Parathyroid adenoma (tissue), 2 donors: ENCODE results near the gene ARHGAP26.
A peak's percentile ranks its signal among the peaks of the same experiment; 100 is the strongest.

Source experiments
- H2AFZ ChIP-seq: fragments of 300-600 bp; sonication (generic); one replicate; pipeline ENCODE4 v1.7.0; 2017; ENCODE audit warnings: antibody characterized with exemption, mild to moderate bottlenecking
- H3K27ac ChIP-seq: fragments of 300-600 bp; sonication (generic); one replicate; pipeline ENCODE4 v1.7.0; 2017
- H3K27me3 ChIP-seq: fragments of 300-600 bp; sonication (generic); one replicate; pipeline ENCODE4 v1.7.0; 2017; ENCODE audit warnings: low read length; ENCODE audit not compliant: control insufficient read depth, insufficient read depth
- H3K36me3 ChIP-seq: fragments of 300-600 bp; sonication (generic); one replicate; pipeline ENCODE4 v1.7.0; 2017; ENCODE audit warnings: low read length; ENCODE audit not compliant: control insufficient read depth, insufficient read depth
- H3K4me1 ChIP-seq: fragments of 300-600 bp; sonication (generic); one replicate; pipeline ENCODE4 v1.7.0; 2017; ENCODE audit warnings: control low read depth
- H3K4me2 ChIP-seq: fragments of 300-600 bp; sonication (generic); one replicate; pipeline ENCODE4 v1.7.0; 2017; ENCODE audit warnings: low read length
- H3K4me3 ChIP-seq: fragments of 300-600 bp; sonication (generic); one replicate; pipeline ENCODE4 v1.7.0; 2017; ENCODE audit warnings: low read depth, low read length
- H3K79me2 ChIP-seq: fragments of 300-600 bp; sonication (generic); one replicate; pipeline ENCODE4 v1.7.0; 2017; ENCODE audit warnings: control low read depth
- H3K9ac ChIP-seq: fragments of 300-600 bp; sonication (generic); one replicate; pipeline ENCODE4 v1.7.0; 2017; ENCODE audit warnings: mild to moderate bottlenecking
- H3K9me3 ChIP-seq: fragments of 300-600 bp; sonication (generic); one replicate; pipeline ENCODE4 v1.7.0; 2017; ENCODE audit warnings: low read length; ENCODE audit not compliant: control insufficient read depth
- TF ChIP-seq, protein P1 (sequence below): fragments of 300-600 bp; sonication (generic); IDR thresholded peaks from one replicate; pipeline ENCODE4 v1.7.0; 2017; ENCODE audit warnings: antibody characterized with exemption, mild to moderate bottlenecking
- donor health status: primary hyperparathyroidism.

The ARHGAP26 gene

DNA sequence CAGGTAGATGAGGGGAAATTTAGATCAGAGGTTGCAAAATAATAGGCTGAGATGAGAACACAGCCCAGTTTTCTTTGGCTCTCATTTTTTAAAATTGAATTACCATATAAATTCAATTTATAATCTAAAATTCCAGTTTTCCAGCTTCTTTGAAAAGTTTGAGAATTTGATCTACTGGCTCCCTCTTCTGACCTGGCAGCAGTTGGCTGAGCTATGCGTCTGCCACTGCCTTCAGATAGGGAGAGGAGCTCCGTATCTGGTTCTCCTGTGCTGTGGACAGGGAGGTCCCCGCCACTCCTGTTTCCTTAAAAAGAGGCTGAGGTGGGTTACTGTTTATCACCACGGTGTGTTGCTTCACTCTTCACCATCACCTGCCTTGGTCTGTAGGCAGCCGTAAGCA lies 103.7 kb downstream of the ARHGAP26 start:
- H3K4me3 ChIP-seq, result no peak overlapping the region
- no peak overlapping the region for H2AFZ ChIP-seq
- H3K9ac ChIP-seq, result no peak overlapping the region
- H3K27ac ChIP-seq, result peak overlapping the region; percentile 1
- H3K36me3 ChIP-seq, result no peaks in the 10 kb centered on the region
- H3K79me2 ChIP-seq, result no peaks in the 10 kb centered on the region
- TF ChIP-seq, protein P1, sequence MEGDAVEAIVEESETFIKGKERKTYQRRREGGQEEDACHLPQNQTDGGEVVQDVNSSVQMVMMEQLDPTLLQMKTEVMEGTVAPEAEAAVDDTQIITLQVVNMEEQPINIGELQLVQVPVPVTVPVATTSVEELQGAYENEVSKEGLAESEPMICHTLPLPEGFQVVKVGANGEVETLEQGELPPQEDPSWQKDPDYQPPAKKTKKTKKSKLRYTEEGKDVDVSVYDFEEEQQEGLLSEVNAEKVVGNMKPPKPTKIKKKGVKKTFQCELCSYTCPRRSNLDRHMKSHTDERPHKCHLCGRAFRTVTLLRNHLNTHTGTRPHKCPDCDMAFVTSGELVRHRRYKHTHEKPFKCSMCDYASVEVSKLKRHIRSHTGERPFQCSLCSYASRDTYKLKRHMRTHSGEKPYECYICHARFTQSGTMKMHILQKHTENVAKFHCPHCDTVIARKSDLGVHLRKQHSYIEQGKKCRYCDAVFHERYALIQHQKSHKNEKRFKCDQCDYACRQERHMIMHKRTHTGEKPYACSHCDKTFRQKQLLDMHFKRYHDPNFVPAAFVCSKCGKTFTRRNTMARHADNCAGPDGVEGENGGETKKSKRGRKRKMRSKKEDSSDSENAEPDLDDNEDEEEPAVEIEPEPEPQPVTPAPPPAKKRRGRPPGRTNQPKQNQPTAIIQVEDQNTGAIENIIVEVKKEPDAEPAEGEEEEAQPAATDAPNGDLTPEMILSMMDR, result no peak
- no peaks in the 10 kb centered on the region for H3K9me3 ChIP-seq
- no peak overlapping the region for H3K4me2 ChIP-seq
- no peaks in the 10 kb centered on the region for H3K27me3 ChIP-seq
- H3K4me1 ChIP-seq, result no peaks in the 10 kb centered on the region

DNA sequence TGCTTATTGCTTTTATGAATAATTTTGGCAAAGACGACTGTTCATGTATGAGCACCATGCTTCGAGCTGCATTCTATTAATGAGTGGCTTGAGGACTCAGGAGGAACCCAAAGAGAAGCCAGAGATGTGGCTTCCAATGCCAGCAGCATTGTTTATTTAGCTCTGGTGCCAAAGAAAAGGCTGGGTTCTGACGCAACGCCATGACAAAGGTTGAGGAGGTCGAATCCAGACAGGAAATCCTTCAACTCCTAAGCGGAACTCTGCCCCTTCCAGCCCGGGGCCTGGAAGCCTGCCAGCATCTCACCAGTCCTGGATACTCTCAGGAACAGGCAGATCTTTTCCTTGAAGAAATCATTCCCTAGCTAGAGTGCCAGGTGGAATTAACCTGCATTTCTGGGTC lies 104.4 kb downstream of the ARHGAP26 start:
- no peaks in the 10 kb centered on the region for H3K27me3 ChIP-seq
- no peaks in the 10 kb centered on the region for H3K4me1 ChIP-seq
- TF ChIP-seq, protein P1, result no peak
- H3K79me2 ChIP-seq, result no peaks in the 10 kb centered on the region
- no peak overlapping the region for H3K4me3 ChIP-seq
- no peak overlapping the region for H3K9ac ChIP-seq
- H3K9me3 ChIP-seq, result no peaks in the 10 kb centered on the region
- no peak overlapping the region for H2AFZ ChIP-seq
- no peak overlapping the region for H3K4me2 ChIP-seq
- H3K27ac ChIP-seq, result peak overlapping the region; percentile 48
- H3K36me3 ChIP-seq, result no peaks in the 10 kb centered on the region

DNA sequence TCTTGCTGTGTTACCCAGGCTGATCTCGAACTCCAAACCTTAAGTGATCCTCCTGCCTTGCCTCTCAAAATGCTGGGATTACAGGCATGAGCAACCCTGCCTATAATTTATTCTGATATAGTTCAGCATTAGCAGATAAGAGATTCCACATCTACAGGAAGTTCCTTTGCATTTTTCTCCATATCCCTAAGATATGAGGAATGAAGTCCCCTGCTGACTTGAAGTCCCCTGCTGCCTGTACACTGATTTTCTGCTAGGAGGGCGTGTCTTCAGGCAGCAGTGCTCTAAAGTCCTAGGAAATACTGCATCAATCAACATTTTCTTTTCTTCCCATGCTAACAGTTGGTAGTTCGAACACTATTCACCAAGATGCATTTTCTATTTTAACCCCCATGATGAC lies 105.8 kb downstream of the ARHGAP26 start:
- no peak overlapping the region for H3K27ac ChIP-seq
- TF ChIP-seq, protein P1, result no peak
- no peaks in the 10 kb centered on the region for H3K4me1 ChIP-seq

DNA sequence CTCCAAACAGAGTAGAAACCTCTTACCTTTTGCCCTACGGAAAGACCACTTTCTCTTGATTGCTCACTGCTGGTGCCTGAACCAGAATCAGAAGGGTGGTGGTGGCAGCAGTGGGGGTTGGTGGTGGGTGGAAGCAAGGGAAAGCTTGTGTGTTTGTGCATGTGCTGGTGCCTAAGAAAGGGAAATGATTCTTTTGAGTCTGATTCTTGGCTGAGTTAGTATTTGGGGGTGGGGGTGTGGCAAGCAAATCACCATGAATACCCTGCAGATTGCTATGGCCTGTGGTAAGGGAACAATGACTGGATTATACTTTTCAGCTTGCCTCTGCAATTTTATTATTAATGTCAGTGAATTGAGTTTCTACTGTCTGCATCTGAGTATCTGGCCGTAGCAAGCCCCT lies 106.6 kb downstream of the ARHGAP26 start:
- Histone ChIP-seq H3K27me3 (no peaks in the 10 kb centered on the region), H3K4me2 (no peak overlapping the region), H3K9me3 (no peaks in the 10 kb centered on the region), H3K79me2 (no peaks in the 10 kb centered on the region), H3K4me1 (no peaks in the 10 kb centered on the region), H3K36me3 (no peaks in the 10 kb centered on the region), H3K27ac (no peak overlapping the region), H3K4me3 (no peak overlapping the region), H3K9ac (no peak overlapping the region), H2AFZ (no peak overlapping the region)
- TF ChIP-seq, protein P1, result no peak

More for the DNA sequence above, 105.8 kb downstream of the ARHGAP26 start:
- Histone ChIP-seq H2AFZ (no peak overlapping the region), H3K27me3 (no peaks in the 10 kb centered on the region), H3K36me3 (no peaks in the 10 kb centered on the region), H3K9ac (no peak overlapping the region), H3K4me3 (no peak overlapping the region), H3K79me2 (no peaks in the 10 kb centered on the region), H3K9me3 (no peaks in the 10 kb centered on the region), H3K4me2 (no peak overlapping the region)

DNA sequence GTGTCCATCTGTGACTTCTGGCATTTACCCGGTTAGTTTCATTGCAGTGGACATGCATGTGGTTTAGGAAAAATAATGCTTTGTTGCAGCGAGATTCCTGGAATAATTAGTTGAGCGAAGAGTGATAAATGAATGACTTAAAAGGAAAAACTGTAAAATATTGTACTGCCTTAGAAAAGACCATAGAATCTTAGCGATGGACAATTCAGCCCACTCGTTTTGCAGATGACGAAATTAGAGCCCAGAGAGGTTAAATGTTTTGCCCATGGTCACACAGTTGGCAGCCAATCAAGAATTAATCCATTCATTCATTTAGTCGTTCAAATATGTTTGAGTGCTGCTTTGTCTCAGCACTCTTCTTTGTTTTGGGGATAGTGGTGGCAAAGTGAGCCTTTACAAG lies 107.9 kb downstream of the ARHGAP26 start:
- TF ChIP-seq, protein P1, result no peak
- H3K9ac ChIP-seq, result no peak overlapping the region
- no peaks in the 10 kb centered on the region for H3K4me1 ChIP-seq

More for the DNA sequence above, 107.9 kb downstream of the ARHGAP26 start:
- no peak overlapping the region for H2AFZ ChIP-seq
- no peak overlapping the region for H3K27ac ChIP-seq
- no peaks in the 10 kb centered on the region for H3K27me3 ChIP-seq
- no peaks in the 10 kb centered on the region for H3K79me2 ChIP-seq
- H3K9me3 ChIP-seq, result no peaks in the 10 kb centered on the region
- no peaks in the 10 kb centered on the region for H3K36me3 ChIP-seq
- no peak overlapping the region for H3K4me3 ChIP-seq
- H3K4me2 ChIP-seq, result no peak overlapping the region
